Fibroblast of lung (primary cell): ENCODE results near the gene CPSF3.

Experiments used
- EZH2 ChIP-seq: IDR thresholded peaks from 2 replicates; pipeline ENCODE4 v1.5.1; 2012; ENCODE audit warnings: low read length, control low read depth, mild to moderate bottlenecking; ENCODE audit errors: missing control alignments
- TF ChIP-seq, protein P1 (sequence below), 2 donors: IDR thresholded peaks in 1 of 2; conservative IDR thresholded peaks in 1 of 2; 1 replicate in 1 of 2; 2 replicates in 1 of 2; pipeline ENCODE4 v1.5.1; 2011 to 2012; ENCODE audit warnings: low read length in 2 of 2, control low read depth in 1 of 2, inconsistent platforms in 1 of 2, low read depth in 1 of 2, mild to moderate bottlenecking in 1 of 2

GRCh38 chr2:9375857-9376428 lies 47.5 kb upstream of the CPSF3 start:
- TF ChIP-seq, protein P1, sequence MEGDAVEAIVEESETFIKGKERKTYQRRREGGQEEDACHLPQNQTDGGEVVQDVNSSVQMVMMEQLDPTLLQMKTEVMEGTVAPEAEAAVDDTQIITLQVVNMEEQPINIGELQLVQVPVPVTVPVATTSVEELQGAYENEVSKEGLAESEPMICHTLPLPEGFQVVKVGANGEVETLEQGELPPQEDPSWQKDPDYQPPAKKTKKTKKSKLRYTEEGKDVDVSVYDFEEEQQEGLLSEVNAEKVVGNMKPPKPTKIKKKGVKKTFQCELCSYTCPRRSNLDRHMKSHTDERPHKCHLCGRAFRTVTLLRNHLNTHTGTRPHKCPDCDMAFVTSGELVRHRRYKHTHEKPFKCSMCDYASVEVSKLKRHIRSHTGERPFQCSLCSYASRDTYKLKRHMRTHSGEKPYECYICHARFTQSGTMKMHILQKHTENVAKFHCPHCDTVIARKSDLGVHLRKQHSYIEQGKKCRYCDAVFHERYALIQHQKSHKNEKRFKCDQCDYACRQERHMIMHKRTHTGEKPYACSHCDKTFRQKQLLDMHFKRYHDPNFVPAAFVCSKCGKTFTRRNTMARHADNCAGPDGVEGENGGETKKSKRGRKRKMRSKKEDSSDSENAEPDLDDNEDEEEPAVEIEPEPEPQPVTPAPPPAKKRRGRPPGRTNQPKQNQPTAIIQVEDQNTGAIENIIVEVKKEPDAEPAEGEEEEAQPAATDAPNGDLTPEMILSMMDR (conservative IDR thresholded peaks at IDR 0.05 in 1 of 2, IDR thresholded peaks at IDR 0.05 in 1 of 2; ENCODE audit: low read depth in 1 of 2, low read length in 2 of 2) = no peak
- TF ChIP-seq EZH2 = no peak
